GM19035 (cell line): ENCODE results near the gene GRK5.

Source experiments
- ATAC-seq: cut with Tn5 transposase; IDR thresholded peaks from one replicate; pipeline ENCODE4 v1.9.1; 2021; ENCODE audit not compliant: unreplicated experiment

Gene GRK5

GRCh38 chr10:119197921-119198320 lies 9.4 kb upstream of the GRK5 start:
- no peak for ATAC-seq

GRCh38 chr10:119198438-119198837 lies 8.9 kb upstream of the GRK5 start:
- ATAC-seq, result no peak

- ATAC-seq, result peak; percentile 56
Observed at GRCh38 chr10:119199231-119199992, 8.0 kb upstream of the GRK5 start.

- no peak for ATAC-seq
Observed at GRCh38 chr10:119201233-119201632, 6.1 kb upstream of the GRK5 start.

- no peak for ATAC-seq
Observed at GRCh38 chr10:119203006-119203405, 4.4 kb upstream of the GRK5 start.

- peak; percentile 28 for ATAC-seq
Observed at GRCh38 chr10:119205894-119206602, 1.3 kb upstream of the GRK5 start.

- ATAC-seq, result peak; percentile 59
Observed at GRCh38 chr10:119206603-119207365, 587 bp upstream of the GRK5 start.

GRCh38 chr10:119207713-119208552 lies 562 bp downstream of the GRK5 start:
- ATAC-seq, result peak; percentile 4

GRCh38 chr10:119208553-119208940 lies 1.2 kb downstream of the GRK5 start:
- ATAC-seq, result no peak

- no peak for ATAC-seq
Observed at GRCh38 chr10:119209035-119209735, 1.8 kb downstream of the GRK5 start.

- ATAC-seq, result no peak
Observed at GRCh38 chr10:119209736-119210355, 2.5 kb downstream of the GRK5 start.

- no peak for ATAC-seq
Observed at GRCh38 chr10:119210633-119211032, 3.3 kb downstream of the GRK5 start.

- no peak for ATAC-seq
Observed at GRCh38 chr10:119211176-119211575, 3.8 kb downstream of the GRK5 start.

- no peak for ATAC-seq
Observed at GRCh38 chr10:119211625-119212441, 4.5 kb downstream of the GRK5 start.

- no peak for ATAC-seq
Observed at GRCh38 chr10:119215371-119215770, 8.0 kb downstream of the GRK5 start.

- ATAC-seq, result no peak
Observed at GRCh38 chr10:119216127-119216526, 8.8 kb downstream of the GRK5 start.

GRCh38 chr10:119217401-119217800 lies 10.0 kb downstream of the GRK5 start:
- no peak for ATAC-seq

- ATAC-seq, result no peak
Observed at GRCh38 chr10:119217991-119218490, 10.7 kb downstream of the GRK5 start.

GRCh38 chr10:119219871-119220270 lies 12.5 kb downstream of the GRK5 start:
- ATAC-seq, result no peak
